Measurements from ENCODE around the gene PCCA.

DNA sequence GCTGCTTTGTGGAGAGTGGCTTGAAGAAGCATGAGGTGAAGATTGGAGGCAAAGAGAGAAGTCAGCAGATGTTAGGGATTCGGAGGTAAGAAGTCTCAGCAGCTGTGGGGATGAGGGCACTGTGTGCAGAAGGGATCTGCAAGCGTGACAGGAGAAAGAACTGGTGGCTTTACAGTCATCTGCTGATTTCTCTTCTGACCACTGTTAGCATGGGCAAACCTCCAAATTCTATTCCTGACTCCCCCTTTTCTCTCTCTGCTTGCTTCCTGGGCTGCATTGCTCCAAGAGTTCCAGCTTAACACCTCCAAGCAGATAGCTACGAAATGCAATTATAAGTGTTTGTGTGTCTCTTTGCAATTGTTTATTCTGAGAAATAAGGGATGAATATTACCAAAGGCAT is 340.1 kb downstream of the PCCA start:
- TF ChIP-seq GATA2 (IDR thresholded peaks at IDR 0.05; ENCODE audit: low read depth, low read length): no peak
- no peak for TF ChIP-seq GATA3 (IDR thresholded peaks at IDR 0.05; ENCODE audit: low read depth, low read length)

Data from SH-SY5Y (cell line).